H9 (cell line): ENCODE measurements around the gene POMT2. TPM values are rescaled to one million over a fixed set of nuclear protein-coding genes. Genes with fewer than 3 reads are reported as not detected.
A peak's percentile ranks its signal among the peaks of the same experiment; 100 is the strongest.

Source experiments
- DNase-seq: peaks from one replicate; pipeline ENCODE4 v3.0.0-alpha.2; 2017
- H2AFZ ChIP-seq: one replicate; pipeline ENCODE4 v1.6.1; 2013; ENCODE audit warnings: mild to moderate bottlenecking, low read length, control low read depth, moderate library complexity
- H2AK5ac ChIP-seq: 2 replicates; pipeline ENCODE4 v1.6.1; 2013; ENCODE audit warnings: low read length, control low read depth, mixed read lengths; ENCODE audit not compliant: insufficient read length
- H2BK120ac ChIP-seq: one replicate; pipeline ENCODE4 v1.6.1; 2013; ENCODE audit warnings: low read depth, mild to moderate bottlenecking, low read length, control low read depth, inconsistent platforms; ENCODE audit not compliant: poor library complexity, severe bottlenecking
- H2BK12ac ChIP-seq: 2 replicates; pipeline ENCODE4 v1.6.1; 2013; ENCODE audit warnings: low read length, control low read depth, mixed read lengths, low read depth; ENCODE audit not compliant: insufficient read length
- H2BK15ac ChIP-seq: 2 replicates; pipeline ENCODE4 v1.6.1; 2013; ENCODE audit warnings: low read depth, low read length, control low read depth
- H2BK20ac ChIP-seq: one replicate; pipeline ENCODE4 v1.6.1; 2013; ENCODE audit warnings: low read depth, mild to moderate bottlenecking, low read length, control low read depth, inconsistent platforms; ENCODE audit not compliant: poor library complexity, severe bottlenecking
- H2BK5ac ChIP-seq: 2 replicates; pipeline ENCODE4 v1.6.1; 2013; ENCODE audit warnings: low read length, control low read depth, mixed read lengths; ENCODE audit not compliant: insufficient read length
- H3K14ac ChIP-seq: 2 replicates; pipeline ENCODE4 v1.6.1; 2013; ENCODE audit warnings: low read length, control low read depth; ENCODE audit not compliant: insufficient read depth
- H3K18ac ChIP-seq: 2 replicates; pipeline ENCODE4 v1.6.1; 2013; ENCODE audit warnings: low read depth, mild to moderate bottlenecking, mixed read lengths, low read length, control low read depth; ENCODE audit not compliant: insufficient read length
- H3K23ac ChIP-seq: 2 replicates; pipeline ENCODE4 v1.6.1; 2013; ENCODE audit warnings: low read length, control low read depth, mixed read lengths, low read depth; ENCODE audit not compliant: insufficient read length
- H3K23me2 ChIP-seq: 2 replicates; pipeline ENCODE4 v1.6.1; 2013; ENCODE audit warnings: low read depth, mild to moderate bottlenecking, mixed read lengths, low read length, control low read depth; ENCODE audit not compliant: insufficient read length, poor library complexity, severe bottlenecking
- H3K27ac ChIP-seq: 2 replicates; pipeline ENCODE4 v1.5.1; 2013; ENCODE audit warnings: low read length, control low read depth, mixed read lengths, low read depth; ENCODE audit not compliant: insufficient read length
- H3K27me3 ChIP-seq: 2 replicates; pipeline ENCODE4 v1.6.1; 2013; ENCODE audit warnings: low read length, control low read depth, inconsistent platforms; ENCODE audit not compliant: insufficient read depth
- H3K4ac ChIP-seq: 2 replicates; pipeline ENCODE4 v1.6.1; 2013; ENCODE audit warnings: low read depth, mild to moderate bottlenecking, control low read depth, inconsistent platforms, low read length, moderate library complexity
- H3K4me1 ChIP-seq: 2 replicates; pipeline ENCODE4 v1.6.1; 2013; ENCODE audit warnings: low read length, control low read depth, inconsistent platforms; ENCODE audit not compliant: insufficient read depth
- H3K4me2 ChIP-seq: 2 replicates; pipeline ENCODE4 v1.6.1; 2013; ENCODE audit warnings: low read length, control low read depth, mixed read lengths; ENCODE audit not compliant: insufficient read length, insufficient read depth
- H3K56ac ChIP-seq: 2 replicates; pipeline ENCODE4 v1.6.1; 2013; ENCODE audit warnings: low read depth, mild to moderate bottlenecking, mixed read lengths, low read length, control low read depth; ENCODE audit not compliant: insufficient read length
- H3K79me1 ChIP-seq: 2 replicates; pipeline ENCODE4 v1.6.1; 2013; ENCODE audit warnings: low read depth, mild to moderate bottlenecking, moderate library complexity, low read length, control low read depth, inconsistent platforms; ENCODE audit not compliant: insufficient read depth, poor library complexity, severe bottlenecking
- H3K79me2 ChIP-seq: 2 replicates; pipeline ENCODE4 v1.6.1; 2013; ENCODE audit warnings: low read length, control low read depth, inconsistent platforms; ENCODE audit not compliant: insufficient read depth
- H3K9ac ChIP-seq: 2 replicates; pipeline ENCODE4 v1.6.1; 2013; ENCODE audit warnings: low read length, control low read depth, mixed read lengths; ENCODE audit not compliant: insufficient read length; ENCODE audit errors: extremely low read depth
- H3K9me3 ChIP-seq: one replicate; pipeline ENCODE4 v1.6.1; 2013; ENCODE audit warnings: low read depth, low read length, inconsistent platforms; ENCODE audit not compliant: control insufficient read depth
- H3T11ph ChIP-seq: one replicate; pipeline ENCODE4 v1.6.1; 2013; ENCODE audit warnings: mild to moderate bottlenecking, low read length, control low read depth, inconsistent platforms
- H4K20me1 ChIP-seq: one replicate; pipeline ENCODE4 v1.6.1; 2013; ENCODE audit not compliant: control insufficient read depth, insufficient read length, insufficient read depth
- H4K5ac ChIP-seq: 2 replicates; pipeline ENCODE4 v1.6.1; 2013; ENCODE audit warnings: low read depth, mild to moderate bottlenecking, mixed read lengths, low read length, control low read depth; ENCODE audit not compliant: insufficient read length
- H4K8ac ChIP-seq: replicated peaks from 2 replicates; pipeline ENCODE4 v1.6.1; 2013; ENCODE audit warnings: low read length, control low read depth, mixed read lengths, low read depth; ENCODE audit not compliant: insufficient read length
- H4K91ac ChIP-seq: 2 replicates; pipeline ENCODE4 v1.6.1; 2013; ENCODE audit warnings: low read depth, mild to moderate bottlenecking, moderate library complexity, mixed read lengths, low read length, control low read depth; ENCODE audit not compliant: insufficient read length
- H3K27ac Mint-ChIP-seq, 3 experiments: 2 replicates in 2 of 3; 3 replicates in 1 of 3; pipeline ENCODE4 v1.8.0; 2020 to 2021; ENCODE audit warnings: mixed read lengths in 3 of 3, mild to moderate bottlenecking in 1 of 3, moderate library complexity in 1 of 3
- H3K27me3 Mint-ChIP-seq: 2 replicates; pipeline ENCODE4 v1.8.0; 2021; ENCODE audit warnings: low read depth, mild to moderate bottlenecking, moderate library complexity, mixed read lengths
- H3K36me3 Mint-ChIP-seq, 3 experiments: 2 replicates in 2 of 3; 3 replicates in 1 of 3; pipeline ENCODE4 v1.8.0; 2020 to 2021; ENCODE audit warnings: low read depth in 3 of 3, mixed read lengths in 3 of 3; ENCODE audit not compliant: insufficient read depth in 1 of 3
- H3K4me1 Mint-ChIP-seq, 2 experiments: 2 replicates each; pipeline ENCODE4 v1.8.0; 2020; ENCODE audit warnings: mixed read lengths in 2 of 2
- H3K4me3 Mint-ChIP-seq, 2 experiments: 2 replicates in 1 of 2; 3 replicates in 1 of 2; pipeline ENCODE4 v1.8.0; 2020 to 2021; ENCODE audit warnings: mild to moderate bottlenecking in 2 of 2, mixed read lengths in 2 of 2, moderate library complexity in 1 of 2
- H3K9me3 Mint-ChIP-seq, 2 experiments: 2 replicates in 1 of 2; 3 replicates in 1 of 2; pipeline ENCODE4 v1.8.0; 2020; ENCODE audit warnings: mild to moderate bottlenecking in 2 of 2, mixed read lengths in 2 of 2, moderate library complexity in 1 of 2
- CTCF ChIP-seq: fragments of 200-600 bp; sonication (generic); conservative IDR thresholded peaks from 3 replicates; pipeline ENCODE4 v1.8.0; 2021; ENCODE audit warnings: antibody characterized with exemption, mild to moderate bottlenecking
- WGBS: extraction: QIAGEN DNeasy Blood & Tissue Kit; methylation state at CpG from one replicate; pipeline ENCODE4 v1.1.7; 2013; ENCODE audit warnings: missing lambda C conversion rate, low lambda C conversion rate, mixed read lengths; ENCODE audit not compliant: insufficient read length; ENCODE audit errors: extremely low coverage; 5-methylcytosine and 5-hydroxymethylcytosine counted together
- total RNA-seq: library from RNA; stranded (reverse); gene quantifications from 2 replicates; pipeline ENCODE4 v1.2.1, GENCODE V29; 2021

Gene POMT2
- total RNA-seq, 1 experiment from 2014 or later = 25.2 TPM

- Histone ChIP-seq H2BK12ac (no peak overlapping the region), H3K4me2 (peak overlapping the region; percentile 68), H3K14ac (no peak overlapping the region), H3T11ph (no peak overlapping the region), H3K79me1 (no peaks in the 10 kb centered on the region), H2BK20ac (no peak overlapping the region), H2BK15ac (no peak overlapping the region), H3K4ac (no peak overlapping the region), H3K4me1 (peaks cover 2% of the 10 kb centered on the region; the same call in 1 of the 2 replicates), H4K8ac (no peak overlapping the region), H3K9ac (no peak overlapping the region), H2AK5ac (no peak overlapping the region), H3K27me3 (no peaks in the 10 kb centered on the region), H3K27ac (no peak overlapping the region), H3K18ac (no peak overlapping the region), H4K91ac (no peak overlapping the region), H2AFZ (no peak overlapping the region), H3K9me3 (no peaks in the 10 kb centered on the region), H2BK5ac (no peak overlapping the region), H3K23me2 (peaks cover 2% of the 10 kb centered on the region), H2BK120ac (no peak overlapping the region), H3K23ac (no peak overlapping the region), H3K56ac (no peak overlapping the region), H3K79me2 (peaks cover 3% of the 10 kb centered on the region; the same call in 1 of the 2 replicates), H4K5ac (no peak overlapping the region), H4K20me1 (no peaks in the 10 kb centered on the region)
- H3K27ac Mint-ChIP-seq = no peak overlapping the region; a peak in 3 of 7 replicates
- no peaks in the 10 kb centered on the region; a peak in 1 of 7 replicates for H3K36me3 Mint-ChIP-seq
- no peaks in the 10 kb centered on the region for H3K9me3 Mint-ChIP-seq
- peaks cover 39 to 52% of the 10 kb centered on the region in 2 experiments for H3K4me1 Mint-ChIP-seq
- H3K27me3 Mint-ChIP-seq = no peaks in the 10 kb centered on the region
- TF ChIP-seq CTCF = no peak
- no CpG with 5 or more reads among the region's 5 CpGs for WGBS
- DNase-seq = no peak
- peak overlapping the region; percentile 97 to 99 for H3K4me3 Mint-ChIP-seq
These were observed 1.7 kb upstream of the POMT2 start for GRCh38 chr14:77322250-77322902.
